CD14-positive monocyte (primary cell): ENCODE results near the gene LRRC4. TPM values are rescaled to one million over a fixed set of nuclear protein-coding genes. Genes with fewer than 3 reads are reported as not detected.

Experiments used
- DNase-seq, 3 donors: peaks; one replicate each; pipeline ENCODE4 v3.0.0-alpha.2; 2011 to 2022
- H2AFZ ChIP-seq: 2 replicates; pipeline ENCODE4 v1.6.0; 2012; ENCODE audit warnings: mild to moderate bottlenecking, low read depth, low read length, inconsistent platforms; ENCODE audit not compliant: insufficient read depth, poor library complexity, severe bottlenecking
- H3K27ac ChIP-seq, 2 donors: 1 replicate in 1 of 2; 2 replicates in 1 of 2; pipeline ENCODE4 v1.5.1; 2012 to 2013; ENCODE audit warnings: low read length in 2 of 2, control low read depth in 1 of 2, inconsistent platforms in 1 of 2, low read depth in 1 of 2, mild to moderate bottlenecking in 1 of 2
- H3K27me3 ChIP-seq, 2 donors: one replicate each; pipeline versions ENCODE4 v1.6.0 to v1.6.1; 2011 to 2013; ENCODE audit warnings: low read length in 2 of 2; ENCODE audit not compliant: control insufficient read depth in 2 of 2, insufficient read depth in 2 of 2
- H3K36me3 ChIP-seq, 2 donors: replicated peaks in 1 of 2; 1 replicate in 1 of 2; 2 replicates in 1 of 2; pipeline versions ENCODE4 v1.5.1 to v1.6.1; 2012 to 2013; ENCODE audit warnings: low read length in 2 of 2, control low read depth in 1 of 2, inconsistent platforms in 1 of 2, mild to moderate bottlenecking in 1 of 2; ENCODE audit not compliant: insufficient read depth in 2 of 2, control insufficient read depth in 1 of 2
- H3K4me1 ChIP-seq, 2 donors: 1 replicate in 1 of 2; 2 replicates in 1 of 2; pipeline versions ENCODE4 v1.5.1 to v1.6.1; 2012 to 2013; ENCODE audit warnings: low read length in 2 of 2, control low read depth in 1 of 2, inconsistent platforms in 1 of 2, mild to moderate bottlenecking in 1 of 2, moderate library complexity in 1 of 2; ENCODE audit not compliant: insufficient read depth in 2 of 2, control insufficient read depth in 1 of 2
- H3K4me2 ChIP-seq: replicated peaks from 2 replicates; pipeline ENCODE3; 2012; ENCODE audit warnings: low read length, moderate library complexity, mild to moderate bottlenecking; ENCODE audit not compliant: poor library complexity, severe bottlenecking; ENCODE audit errors: extremely low read depth
- H3K4me3 ChIP-seq, 3 experiments: fragments of 200-600 bp in 1 of 3; sonication (generic) in 1 of 3; replicated peaks in 1 of 3; 1 replicate in 2 of 3; 2 replicates in 1 of 3; pipeline ENCODE4 v1.5.1; 2011 to 2013; ENCODE audit warnings: low read length in 3 of 3, mild to moderate bottlenecking in 3 of 3, control low read depth in 2 of 3, low read depth in 2 of 3, inconsistent platforms in 1 of 3, moderate library complexity in 1 of 3
- H3K79me2 ChIP-seq: 2 replicates; pipeline ENCODE4 v1.6.0; 2012; ENCODE audit warnings: mild to moderate bottlenecking, control low read depth, inconsistent platforms, low read length, moderate library complexity; ENCODE audit not compliant: insufficient read depth
- H3K9ac ChIP-seq: 2 replicates; pipeline ENCODE4 v1.6.0; 2017; ENCODE audit warnings: low read length, mild to moderate bottlenecking; ENCODE audit not compliant: insufficient read depth, poor library complexity, severe bottlenecking
- H3K9me3 ChIP-seq, 2 donors: replicated peaks in 1 of 2; 1 replicate in 1 of 2; 2 replicates in 1 of 2; pipeline versions ENCODE4 v1.5.1 to v1.6.1; 2012 to 2013; ENCODE audit warnings: low read length in 2 of 2, control low read depth in 1 of 2; ENCODE audit not compliant: control insufficient read depth in 1 of 2, insufficient read depth in 1 of 2
- H4K20me1 ChIP-seq: 2 replicates; pipeline ENCODE4 v1.6.0; 2012; ENCODE audit warnings: mild to moderate bottlenecking, low read length, control low read depth, moderate library complexity; ENCODE audit not compliant: insufficient read depth
- H3K27ac Mint-ChIP-seq, 7 donors: one replicate each; pipeline ENCODE4 v1.8.0; 2020; ENCODE audit warnings: mild to moderate bottlenecking in 7 of 7, mixed read lengths in 7 of 7, moderate library complexity in 6 of 7, inconsistent platforms in 2 of 7
- H3K27me3 Mint-ChIP-seq, 3 donors: one replicate each; pipeline ENCODE4 v1.8.0; 2021 to 2022; ENCODE audit warnings: low read depth in 3 of 3, mild to moderate bottlenecking in 3 of 3, mixed read lengths in 3 of 3, moderate library complexity in 3 of 3, inconsistent platforms in 1 of 3
- H3K36me3 Mint-ChIP-seq, 2 donors: one replicate each; pipeline ENCODE4 v1.8.0; 2020; ENCODE audit warnings: mixed read lengths in 2 of 2, inconsistent platforms in 1 of 2, mild to moderate bottlenecking in 1 of 2
- H3K4me1 Mint-ChIP-seq: one replicate; pipeline ENCODE4 v1.8.0; 2020; ENCODE audit warnings: mild to moderate bottlenecking, mixed read lengths
- H3K4me3 Mint-ChIP-seq, 2 donors: one replicate each; pipeline ENCODE4 v1.8.0; 2020; ENCODE audit warnings: mild to moderate bottlenecking in 2 of 2, mixed read lengths in 2 of 2, moderate library complexity in 1 of 2
- H3K9me3 Mint-ChIP-seq, 7 donors: one replicate each; pipeline ENCODE4 v1.8.0; 2020 to 2022; ENCODE audit warnings: mixed read lengths in 7 of 7, mild to moderate bottlenecking in 6 of 7, moderate library complexity in 6 of 7, inconsistent platforms in 2 of 7
- WGBS: methylation state at CpG from one replicate; pipeline ENCODE4 v1.1.5; 2013; ENCODE audit warnings: missing lambda C conversion rate; ENCODE audit not compliant: insufficient coverage; 5-methylcytosine and 5-hydroxymethylcytosine counted together
- intact Hi-C, 2 donors: fragments of 100-400 bp; cut with micrococcal nuclease; formaldehyde crosslinking; loops; one replicate each; pipeline versions ENCODE4 v1.15.0 to v1.15.1; 2023
- polyA plus RNA-seq, 3 donors: library from polyadenylated mRNA; depleted of rRNA in 1 of 3; unstranded in 2 of 3; stranded (reverse) in 1 of 3; fragments of 300-500 nt in 2 of 3; fragments of >200 nt in 1 of 3; fragmentation: Illumina TruSeq in 2 of 3; gene quantifications; 1 replicate in 2 of 3; 2 replicates in 1 of 3; pipeline ENCODE4 v1.2.3, GENCODE V29; 2012 to 2021
- TF ChIP-seq, protein P1 (sequence below): fragments of 200-600 bp; IDR thresholded peaks from one replicate; pipeline ENCODE4 v1.8.0; 2022; ENCODE audit warnings: antibody characterized with exemption, mild to moderate bottlenecking

Gene LRRC4
- polyA plus RNA-seq, 3 donors, result 0.12 to 3.3 (median 0.91) TPM

DNA sequence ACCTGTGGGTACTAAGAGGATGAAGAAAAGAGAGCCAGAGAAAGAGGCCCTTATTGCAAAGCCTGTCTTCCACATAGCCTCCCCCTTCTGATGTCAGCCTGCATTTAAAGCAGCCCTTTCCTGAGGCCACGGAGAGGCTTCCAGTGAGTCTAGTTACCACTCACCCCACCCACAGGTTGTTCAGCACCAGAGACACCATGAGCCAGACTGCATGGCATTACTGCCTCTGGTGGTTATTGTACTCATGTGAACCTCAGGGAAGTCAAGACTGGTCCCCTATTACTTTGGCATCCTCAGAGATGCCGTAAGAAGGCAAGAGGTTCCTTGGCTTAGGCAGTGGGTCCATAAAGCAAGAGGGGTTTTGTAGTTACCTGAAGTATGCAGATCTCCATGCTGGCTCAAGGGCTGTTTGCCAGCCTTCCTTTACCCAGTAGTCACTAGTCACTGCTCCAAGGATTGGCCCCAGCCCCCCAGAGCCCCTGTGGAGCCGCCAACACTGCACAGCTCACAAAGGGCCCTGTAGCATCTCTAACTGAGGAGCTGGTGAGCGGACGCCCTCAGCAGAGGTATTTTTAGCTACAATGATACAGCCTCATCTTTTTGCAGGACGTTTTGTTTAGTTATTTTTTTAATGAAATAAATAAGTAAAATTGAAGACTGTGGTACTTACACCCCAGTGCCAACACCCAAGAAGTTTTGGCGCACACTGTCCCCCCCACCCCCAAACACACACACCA is 20.7 kb downstream of the LRRC4 start:
- no peak overlapping the region for H3K4me3 Mint-ChIP-seq
- TF ChIP-seq, protein P1, sequence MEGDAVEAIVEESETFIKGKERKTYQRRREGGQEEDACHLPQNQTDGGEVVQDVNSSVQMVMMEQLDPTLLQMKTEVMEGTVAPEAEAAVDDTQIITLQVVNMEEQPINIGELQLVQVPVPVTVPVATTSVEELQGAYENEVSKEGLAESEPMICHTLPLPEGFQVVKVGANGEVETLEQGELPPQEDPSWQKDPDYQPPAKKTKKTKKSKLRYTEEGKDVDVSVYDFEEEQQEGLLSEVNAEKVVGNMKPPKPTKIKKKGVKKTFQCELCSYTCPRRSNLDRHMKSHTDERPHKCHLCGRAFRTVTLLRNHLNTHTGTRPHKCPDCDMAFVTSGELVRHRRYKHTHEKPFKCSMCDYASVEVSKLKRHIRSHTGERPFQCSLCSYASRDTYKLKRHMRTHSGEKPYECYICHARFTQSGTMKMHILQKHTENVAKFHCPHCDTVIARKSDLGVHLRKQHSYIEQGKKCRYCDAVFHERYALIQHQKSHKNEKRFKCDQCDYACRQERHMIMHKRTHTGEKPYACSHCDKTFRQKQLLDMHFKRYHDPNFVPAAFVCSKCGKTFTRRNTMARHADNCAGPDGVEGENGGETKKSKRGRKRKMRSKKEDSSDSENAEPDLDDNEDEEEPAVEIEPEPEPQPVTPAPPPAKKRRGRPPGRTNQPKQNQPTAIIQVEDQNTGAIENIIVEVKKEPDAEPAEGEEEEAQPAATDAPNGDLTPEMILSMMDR, result no peak
- Histone ChIP-seq H4K20me1 (peaks cover 52% of the 10 kb centered on the region), H3K27me3 (no peaks in the 10 kb centered on the region), H3K4me3 (no peak overlapping the region), H3K36me3 (peaks cover 31 to 95% of the 10 kb centered on the region in 2 donors), H3K4me1 (no peaks in the 10 kb centered on the region), H3K9ac (no peak overlapping the region), H3K4me2 (no peak overlapping the region), H3K9me3 (no peaks in the 10 kb centered on the region), H3K27ac (no peak overlapping the region), H3K79me2 (no peaks in the 10 kb centered on the region), H2AFZ (no peak overlapping the region)
- WGBS, result 100% methylated on average over 1 of the region's 7 CpGs
- H3K36me3 Mint-ChIP-seq, result peaks cover 61 to 82% of the 10 kb centered on the region in 2 donors
- no peaks in the 10 kb centered on the region for H3K9me3 Mint-ChIP-seq
- intact Hi-C loops, result no loop called here
- peaks cover 0 to 2% (median 0%) of the 10 kb centered on the region in 3 donors for H3K27me3 Mint-ChIP-seq
- peak overlapping the region in 2 of 7 donors; percentile 22 to 57 for H3K27ac Mint-ChIP-seq
- H3K4me1 Mint-ChIP-seq, result peaks cover 5% of the 10 kb centered on the region
- DNase-seq, result no peak

DNA sequence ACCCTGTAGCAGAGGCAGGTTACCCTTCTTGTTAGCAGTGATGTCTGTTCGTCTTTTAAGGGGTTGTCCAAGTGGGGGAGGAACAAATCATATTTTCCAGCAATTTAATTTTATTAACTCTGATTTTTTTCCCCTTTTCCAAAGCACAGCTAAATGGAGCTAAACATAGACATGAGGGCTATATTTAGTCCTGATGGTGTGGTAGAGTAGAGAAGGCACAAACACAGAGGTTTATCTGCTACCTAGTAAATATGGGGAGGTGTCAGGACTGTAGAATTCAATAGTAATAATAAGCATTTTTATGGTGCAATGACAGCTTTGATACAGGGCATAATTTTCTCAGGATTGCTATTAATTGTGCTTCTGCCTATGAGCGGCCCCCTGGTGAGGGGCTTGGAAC is 22.5 kb downstream of the LRRC4 start:
- H3K4me2 ChIP-seq, result no peak overlapping the region
- H4K20me1 ChIP-seq, result peaks cover 62% of the 10 kb centered on the region
- no peak overlapping the region for H3K4me3 Mint-ChIP-seq
- H3K27me3 ChIP-seq, result no peaks in the 10 kb centered on the region
- DNase-seq, result no peak
- TF ChIP-seq, protein P1, result no peak
- no peak overlapping the region for H2AFZ ChIP-seq
- peaks cover 13% of the 10 kb centered on the region for H3K4me1 Mint-ChIP-seq
- no peak overlapping the region for H3K4me3 ChIP-seq
- H3K4me1 ChIP-seq, result peaks cover 9% of the 10 kb centered on the region in 2 donors
- H3K27me3 Mint-ChIP-seq, result peaks cover 0 to 2% (median 0%) of the 10 kb centered on the region in 3 donors
- H3K27ac Mint-ChIP-seq, result peak overlapping the region in 1 of 7 donors; percentile 66
- no CpG with 5 or more reads among the region's 2 CpGs for WGBS
- no peak overlapping the region for H3K27ac ChIP-seq
- H3K9me3 Mint-ChIP-seq, result no peaks in the 10 kb centered on the region
- intact Hi-C loops, result no loop called here
- H3K79me2 ChIP-seq, result no peaks in the 10 kb centered on the region
- H3K36me3 Mint-ChIP-seq, result peaks cover 54 to 70% of the 10 kb centered on the region in 2 donors
- peaks cover 29 to 83% of the 10 kb centered on the region in 2 donors for H3K36me3 ChIP-seq
- H3K9ac ChIP-seq, result no peak overlapping the region
- no peaks in the 10 kb centered on the region for H3K9me3 ChIP-seq
